ENCODE results near the gene EDDM13. TPM values are rescaled to one million over a fixed set of nuclear protein-coding genes. Genes with fewer than 3 reads are reported as not detected.

The EDDM13 gene
- total RNA-seq, 1 experiment from 2014 or later: not detected

DNA sequence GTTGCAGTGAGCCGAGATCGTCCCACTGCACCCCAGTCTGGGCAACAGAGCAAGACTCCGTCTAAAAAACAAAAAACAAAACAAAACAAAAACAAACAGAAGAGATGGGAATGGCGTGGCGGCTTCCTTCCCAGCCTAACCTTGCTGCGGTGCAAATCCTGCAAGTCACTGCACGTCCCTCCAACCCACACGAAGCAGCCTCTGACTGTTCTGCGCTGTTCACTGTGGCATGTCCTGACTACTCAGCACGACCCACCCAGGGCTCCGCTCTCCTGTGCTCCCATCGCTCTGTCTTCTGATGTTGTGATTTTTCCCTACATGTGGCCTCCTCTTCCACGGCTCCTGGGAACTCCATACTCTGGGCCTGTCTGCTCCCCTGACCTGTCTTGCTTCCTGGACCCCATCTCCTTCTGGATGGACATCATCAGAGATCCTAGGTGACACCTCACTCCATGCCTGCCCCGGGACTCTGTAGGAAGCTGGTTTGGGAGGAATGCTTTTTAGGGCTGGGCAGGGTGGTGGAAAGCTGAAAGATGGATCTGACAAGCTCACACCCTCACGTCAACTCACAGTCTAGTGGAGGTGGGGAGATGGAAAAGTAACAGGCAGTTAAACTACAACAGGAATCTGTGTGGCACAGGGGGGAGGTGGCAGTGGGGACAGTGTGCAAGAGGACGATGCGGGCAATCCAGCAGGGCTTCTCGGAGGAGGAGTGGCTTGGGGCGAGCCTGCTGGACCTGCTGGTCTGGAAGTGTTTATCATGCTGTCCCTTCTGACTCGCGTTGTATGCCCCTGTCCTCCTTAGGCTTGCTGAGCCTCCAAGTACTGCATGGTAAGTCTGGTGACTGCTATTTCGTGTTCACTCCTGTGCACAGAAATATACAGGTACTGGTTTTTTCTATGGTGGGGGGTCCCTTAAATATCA lies 23.2 kb downstream of the EDDM13 start:
- Histone ChIP-seq H3K9me3 (ENCODE audit: low read length) (no peaks in the 10 kb centered on the region), H3K4me1 (ENCODE audit: insufficient read depth, low read length) (peaks cover 9% of the 10 kb centered on the region), H3K27me3 (ENCODE audit: low read length) (no peaks in the 10 kb centered on the region), H3K4me3 (ENCODE audit: low read length) (no peak overlapping the region), H3K4me2 (ENCODE audit: low read length) (no peak overlapping the region), H3K27ac (ENCODE audit: low read length) (no peak overlapping the region), H2AFZ (ENCODE audit: low read length) (no peak overlapping the region), H3K9ac (ENCODE audit: low read length) (no peak overlapping the region), H3K9me2 (replicated peaks; ENCODE audit: low read length) (no peaks in the 10 kb centered on the region), H3F3A (ENCODE audit: low read length, unreplicated experiment) (no peaks in the 10 kb centered on the region), H3K36me3 (ENCODE audit: low read depth, low read length) (0 out of 2 replicates have a peak, but pooled peaks cover 6% of the 10 kb centered on the region), H4K20me1 (ENCODE audit: low read length) (no peaks in the 10 kb centered on the region), H3K79me2 (ENCODE audit: low read length) (no peaks in the 10 kb centered on the region)
- no TSS peak for BruUV-seq (replicated peaks)
- TF ChIP-seq, protein P1, sequence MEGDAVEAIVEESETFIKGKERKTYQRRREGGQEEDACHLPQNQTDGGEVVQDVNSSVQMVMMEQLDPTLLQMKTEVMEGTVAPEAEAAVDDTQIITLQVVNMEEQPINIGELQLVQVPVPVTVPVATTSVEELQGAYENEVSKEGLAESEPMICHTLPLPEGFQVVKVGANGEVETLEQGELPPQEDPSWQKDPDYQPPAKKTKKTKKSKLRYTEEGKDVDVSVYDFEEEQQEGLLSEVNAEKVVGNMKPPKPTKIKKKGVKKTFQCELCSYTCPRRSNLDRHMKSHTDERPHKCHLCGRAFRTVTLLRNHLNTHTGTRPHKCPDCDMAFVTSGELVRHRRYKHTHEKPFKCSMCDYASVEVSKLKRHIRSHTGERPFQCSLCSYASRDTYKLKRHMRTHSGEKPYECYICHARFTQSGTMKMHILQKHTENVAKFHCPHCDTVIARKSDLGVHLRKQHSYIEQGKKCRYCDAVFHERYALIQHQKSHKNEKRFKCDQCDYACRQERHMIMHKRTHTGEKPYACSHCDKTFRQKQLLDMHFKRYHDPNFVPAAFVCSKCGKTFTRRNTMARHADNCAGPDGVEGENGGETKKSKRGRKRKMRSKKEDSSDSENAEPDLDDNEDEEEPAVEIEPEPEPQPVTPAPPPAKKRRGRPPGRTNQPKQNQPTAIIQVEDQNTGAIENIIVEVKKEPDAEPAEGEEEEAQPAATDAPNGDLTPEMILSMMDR (conservative IDR thresholded peaks at IDR 0.05; ENCODE audit: low read depth, low read length): no peak
- TF ChIP-seq EZH2 (IDR thresholded peaks at IDR 0.05; ENCODE audit: low read length, unreplicated experiment): no peak
- TF ChIP-seq EZH2phosphoT487 (IDR thresholded peaks at IDR 0.05; ENCODE audit: borderline replicate concordance, low read length): no peak
- no peak for ATAC-seq
- ChIA-PET POLR2A (ENCODE audit: unreplicated experiment) (no interaction called here), CTCF (interaction anchor here (0.7 kb wide), 1 partner anchor 37 kb away, joined by 3 read pairs; no protein-coding TSS in a partner anchor)
- no peak for DNase-seq
- intact Hi-C loops (cut with micrococcal nuclease): no loop called here

DNA sequence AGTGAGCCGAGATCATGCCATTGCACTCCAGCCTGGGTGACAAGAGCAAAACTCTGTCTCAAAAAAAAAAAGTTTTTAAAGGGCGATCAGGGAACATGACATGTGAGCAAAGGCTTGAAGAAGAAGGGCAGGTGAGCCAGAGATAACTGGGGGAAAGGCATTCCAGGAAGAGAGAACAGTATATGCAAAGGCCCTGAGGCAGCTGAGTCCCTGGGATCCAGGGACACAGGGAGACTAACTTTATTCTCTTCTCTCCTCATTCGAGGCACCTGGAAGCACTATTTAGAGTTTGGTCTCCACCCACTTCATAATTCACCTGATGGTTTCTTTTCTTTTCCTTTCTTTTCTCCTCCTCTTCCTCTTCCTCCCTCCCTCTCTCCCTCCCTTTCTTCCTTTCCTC lies 24.5 kb downstream of the EDDM13 start:
- 0 out of 2 replicates have a peak, but pooled peaks cover 6% of the 10 kb centered on the region for H3K36me3 ChIP-seq (ENCODE audit: low read depth, low read length)
- H3K79me2 ChIP-seq (ENCODE audit: low read length): no peaks in the 10 kb centered on the region
- no peaks in the 10 kb centered on the region for H3F3A ChIP-seq (ENCODE audit: low read length, unreplicated experiment)
- intact Hi-C loops (cut with micrococcal nuclease): no loop called here
- DNase-seq (no peak), ATAC-seq (no peak)
- no TSS peak for BruUV-seq (replicated peaks)
- no peaks in the 10 kb centered on the region for H3K9me2 ChIP-seq (replicated peaks; ENCODE audit: low read length)
- H3K4me1 ChIP-seq (ENCODE audit: insufficient read depth, low read length): peaks cover 17% of the 10 kb centered on the region
- H3K4me2 ChIP-seq (ENCODE audit: low read length): no peak overlapping the region
- ChIA-PET CTCF (no interaction called here), POLR2A (ENCODE audit: unreplicated experiment) (no interaction called here)
- no peak overlapping the region for H3K4me3 ChIP-seq (ENCODE audit: low read length)
- TF ChIP-seq, protein P1 (conservative IDR thresholded peaks at IDR 0.05; ENCODE audit: low read depth, low read length): no peak
- TF ChIP-seq EZH2phosphoT487 (IDR thresholded peaks at IDR 0.05; ENCODE audit: borderline replicate concordance, low read length): no peak
- no peak for TF ChIP-seq EZH2 (IDR thresholded peaks at IDR 0.05; ENCODE audit: low read length, unreplicated experiment)
- H3K27me3 ChIP-seq (ENCODE audit: low read length): no peaks in the 10 kb centered on the region
- no peak overlapping the region for H2AFZ ChIP-seq (ENCODE audit: low read length)
- H4K20me1 ChIP-seq (ENCODE audit: low read length): no peaks in the 10 kb centered on the region
- H3K9ac ChIP-seq (ENCODE audit: low read length): no peak overlapping the region
- H3K27ac ChIP-seq (ENCODE audit: low read length): no peak overlapping the region
- H3K9me3 ChIP-seq (ENCODE audit: low read length): no peaks in the 10 kb centered on the region

DNA sequence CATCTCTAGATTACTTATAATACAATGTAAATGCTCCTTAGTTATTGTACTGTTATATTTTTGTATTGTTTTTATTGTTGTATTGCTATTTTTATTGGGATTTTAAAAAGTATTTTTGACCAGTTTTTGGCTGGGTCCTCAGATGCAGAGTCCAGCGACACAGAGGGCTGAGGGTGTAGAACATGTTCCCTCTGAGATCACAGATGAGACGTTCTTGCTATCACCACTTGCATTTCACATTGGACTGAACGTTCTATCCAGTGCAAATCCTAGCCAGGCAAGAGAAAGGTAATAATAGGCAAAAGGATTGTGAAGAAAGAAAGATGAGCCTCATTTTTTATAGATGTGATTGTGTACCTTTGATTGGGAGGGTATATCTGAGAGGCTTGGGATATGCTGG lies 27.1 kb downstream of the EDDM13 start:
- Histone ChIP-seq H3K27me3 (ENCODE audit: low read length) (no peaks in the 10 kb centered on the region), H3K4me3 (ENCODE audit: low read length) (no peak overlapping the region), H3K27ac (ENCODE audit: low read length) (no peak overlapping the region), H3K9me3 (ENCODE audit: low read length) (no peaks in the 10 kb centered on the region), H3F3A (ENCODE audit: low read length, unreplicated experiment) (no peaks in the 10 kb centered on the region), H3K36me3 (ENCODE audit: low read depth, low read length) (0 out of 2 replicates have a peak, but pooled peaks cover 5% of the 10 kb centered on the region), H3K79me2 (ENCODE audit: low read length) (no peaks in the 10 kb centered on the region), H2AFZ (ENCODE audit: low read length) (no peak overlapping the region), H3K4me2 (ENCODE audit: low read length) (no peak overlapping the region), H3K9ac (ENCODE audit: low read length) (no peak overlapping the region), H3K9me2 (replicated peaks; ENCODE audit: low read length) (no peaks in the 10 kb centered on the region), H3K4me1 (ENCODE audit: insufficient read depth, low read length) (peaks cover 11% of the 10 kb centered on the region; the same call in 1 of the 2 replicates), H4K20me1 (ENCODE audit: low read length) (no peaks in the 10 kb centered on the region)
- POLR2A ChIA-PET (ENCODE audit: unreplicated experiment): no interaction called here
- CTCF ChIA-PET: interaction anchor here (0.7 to 0.8 kb wide), 2 partner anchors 10 to 34 kb away, joined by 3 to 4 read pairs; no protein-coding TSS in a partner anchor
- ATAC-seq: no peak
- intact Hi-C loops (cut with micrococcal nuclease): no loop called here
- DNase-seq: no peak
- TF ChIP-seq, protein P1 (conservative IDR thresholded peaks at IDR 0.05; ENCODE audit: low read depth, low read length): no peak
- TF ChIP-seq EZH2phosphoT487 (IDR thresholded peaks at IDR 0.05; ENCODE audit: borderline replicate concordance, low read length): no peak
- TF ChIP-seq EZH2 (IDR thresholded peaks at IDR 0.05; ENCODE audit: low read length, unreplicated experiment): no peak
- no TSS peak for BruUV-seq (replicated peaks)
